A172 (cell line): Measurements from ENCODE around the gene CHTF18. TPM values are rescaled to one million over a fixed set of nuclear protein-coding genes. Genes with fewer than 3 reads are reported as not detected.
A peak's percentile ranks its signal among the peaks of the same experiment; 100 is the strongest.
"Not testable (repeated sequence)": the region's sequence is repeated elsewhere in the genome, so short reads cannot be mapped to it uniquely, and the experiment has no call there.

Experiments used
- DNase-seq: peaks from one replicate; pipeline ENCODE4 v3.0.0-alpha.2; 2015; ENCODE audit warnings: low spot score
- total RNA-seq: library from RNA; depleted of rRNA; stranded (reverse); fragments of >200 nt; shearing (Covaris generic); gene quantifications from 2 replicates; pipeline ENCODE4 v1.2.3, GENCODE V29; 2014

CHTF18 gene
- total RNA-seq, 1 experiment from 2014 or later, result 36.9 TPM

GRCh38 chr16:807347-808084, 19.1 kb downstream of the CHTF18 start:
- peak; percentile 91 for DNase-seq

- no peak for DNase-seq
These were observed 19.6 kb downstream of the CHTF18 start for GRCh38 chr16:808085-808386.

- DNase-seq, result no peak
These were observed 24.9 kb downstream of the CHTF18 start for GRCh38 chr16:813204-813915.

- DNase-seq, result no peak
These were observed 25.5 kb downstream of the CHTF18 start for GRCh38 chr16:813916-814412.

GRCh38 chr16:814974-815373, 26.6 kb downstream of the CHTF18 start:
- peak; percentile 90 for DNase-seq

- DNase-seq, result no peak
These were observed 27.4 kb downstream of the CHTF18 start for GRCh38 chr16:815861-816260.

GRCh38 chr16:817001-817906, 28.8 kb downstream of the CHTF18 start:
- DNase-seq, result no peak

- no peak for DNase-seq
These were observed 29.7 kb downstream of the CHTF18 start for GRCh38 chr16:818132-818531.

- DNase-seq, result no peak
These were observed 30.2 kb downstream of the CHTF18 start for GRCh38 chr16:818592-818991.

GRCh38 chr16:819336-820043, 31.1 kb downstream of the CHTF18 start:
- no peak for DNase-seq

GRCh38 chr16:820044-820408, 31.6 kb downstream of the CHTF18 start:
- not testable (repeated sequence) for DNase-seq

GRCh38 chr16:820748-821147, 32.3 kb downstream of the CHTF18 start:
- no peak for DNase-seq

GRCh38 chr16:821751-822150, 33.3 kb downstream of the CHTF18 start:
- DNase-seq, result no peak

- DNase-seq, result peak; percentile 47
These were observed 33.9 kb downstream of the CHTF18 start for GRCh38 chr16:822174-822908.

GRCh38 chr16:822909-823297, 34.5 kb downstream of the CHTF18 start:
- DNase-seq, result no peak

GRCh38 chr16:824194-824593, 35.8 kb downstream of the CHTF18 start:
- no peak for DNase-seq

- no peak for DNase-seq
These were observed 36.2 kb downstream of the CHTF18 start for GRCh38 chr16:824601-825000.

GRCh38 chr16:825341-826061, 37.1 kb downstream of the CHTF18 start:
- no peak for DNase-seq

GRCh38 chr16:827513-827912, 39.1 kb downstream of the CHTF18 start:
- DNase-seq, result no peak

GRCh38 chr16:828891-829290, 40.5 kb downstream of the CHTF18 start:
- DNase-seq, result no peak
